OCI-LY7 (cell line): ENCODE results near the gene CCR5. TPM values are rescaled to one million over a fixed set of nuclear protein-coding genes. Genes with fewer than 3 reads are reported as not detected.

ENCODE experiments used
- BruUV-seq: library from RNA; stranded (reverse); fragments of 400-500 nt; replicated peaks from 2 replicates; lab custom pipeline; 2021; lab: Mats Ljungman, UMichigan
- CTCF ChIA-PET: fragments of 300-600 bp; sonication (Branson Sonifier 250); formaldehyde crosslinking; loops from one replicate; lab custom pipeline; 2022; ENCODE audit warnings: antibody characterized with exemption; ENCODE audit not compliant: unreplicated experiment; lab: Charles Lee
- POLR2A ChIA-PET: fragments of 300-600 bp; sonication (Branson Sonifier 250); formaldehyde crosslinking; loops from one replicate; lab custom pipeline; 2022; ENCODE audit warnings: antibody characterized with exemption; lab: Charles Lee
- DNase-seq: peaks from one replicate; pipeline ENCODE4 v3.0.0-alpha.2; 2015; ENCODE audit warnings: low spot score
- H2AFZ ChIP-seq: fragments of 200-600 bp; sonication (generic), shearing (Covaris generic); 2 replicates; pipeline ENCODE4 v1.6.1; 2014; ENCODE audit warnings: mild to moderate bottlenecking, antibody characterized with exemption, low read length, moderate library complexity
- H3K27ac ChIP-seq: fragments of 200-600 bp; sonication (generic); 2 replicates; pipeline ENCODE4 v1.5.1; 2014; ENCODE audit warnings: mixed run types, low read depth, mild to moderate bottlenecking, moderate library complexity, low read length, inconsistent platforms; ENCODE audit not compliant: poor library complexity, severe bottlenecking
- H3K36me3 ChIP-seq: fragments of 200-600 bp; sonication (generic); 2 replicates; pipeline ENCODE4 v1.6.1; 2014; ENCODE audit warnings: mild to moderate bottlenecking, antibody characterized with exemption, low read length, moderate library complexity, mixed read lengths; ENCODE audit not compliant: insufficient read depth
- H3K4me1 ChIP-seq: fragments of 200-600 bp; sonication (generic); 2 replicates; pipeline ENCODE4 v1.5.1; 2014; ENCODE audit warnings: mild to moderate bottlenecking, low read length; ENCODE audit not compliant: insufficient read depth, poor library complexity, severe bottlenecking
- H3K4me2 ChIP-seq: fragments of 200-600 bp; sonication (generic); 2 replicates; pipeline ENCODE4 v1.6.1; 2014; ENCODE audit warnings: mild to moderate bottlenecking, low read length
- H3K4me3 ChIP-seq: fragments of 200-600 bp; sonication (generic); 2 replicates; pipeline ENCODE4 v1.5.1; 2014; ENCODE audit warnings: mild to moderate bottlenecking, low read depth, low read length; ENCODE audit not compliant: poor library complexity, severe bottlenecking
- H3K79me2 ChIP-seq: fragments of 200-600 bp; sonication (generic); 2 replicates; pipeline ENCODE4 v1.6.1; 2016; ENCODE audit warnings: low read depth, mild to moderate bottlenecking, low read length, moderate library complexity, mixed read lengths; ENCODE audit not compliant: insufficient read depth
- H3K9me2 ChIP-seq: fragments of 200-600 bp; sonication (generic); 2 replicates; pipeline ENCODE4 v1.6.1; 2016; ENCODE audit warnings: mild to moderate bottlenecking, low read length, mixed read lengths; ENCODE audit not compliant: insufficient read depth
- H3K9me3 ChIP-seq: fragments of 200-600 bp; sonication (generic); 2 replicates; pipeline ENCODE4 v1.6.1; 2014; ENCODE audit warnings: mild to moderate bottlenecking, mixed run types, low read length, mixed read lengths
- H4K20me1 ChIP-seq: fragments of 200-600 bp; sonication (generic); 2 replicates; pipeline ENCODE4 v1.6.1; 2014; ENCODE audit warnings: mild to moderate bottlenecking, antibody characterized with exemption, low read length, moderate library complexity, mixed read lengths; ENCODE audit not compliant: insufficient read depth
- EZH2phosphoT487 ChIP-seq: fragments of 200-600 bp; sonication (generic); IDR thresholded peaks from 2 replicates; pipeline ENCODE4 v1.6.1; 2018; ENCODE audit warnings: low read depth, borderline replicate concordance, mild to moderate bottlenecking, mixed run types, antibody characterized with exemption, low read length, moderate library complexity, mixed read lengths
- intact Hi-C: fragments of 100-400 bp; cut with micrococcal nuclease; formaldehyde crosslinking; loops from one replicate; pipeline ENCODE4 v1.10.0; 2022; ENCODE audit not compliant: unreplicated experiment
- total RNA-seq, 2 experiments: library from RNA; depleted of rRNA in 1 of 2; stranded (reverse); fragments of >200 nt in 1 of 2; shearing (Covaris generic) in 1 of 2; gene quantifications; 2 replicates each; pipeline ENCODE4 v1.2.3, GENCODE V29; 2014 to 2022
- TF ChIP-seq, protein P1 (sequence below): fragments of 200-600 bp; sonication (generic); conservative IDR thresholded peaks from 2 replicates; pipeline ENCODE4 v1.5.1; 2014; ENCODE audit warnings: mild to moderate bottlenecking, antibody characterized with exemption, low read length, moderate library complexity, mixed read lengths

Gene CCR5
- total RNA-seq, 2 experiments from 2014 or later = not detected

DNA sequence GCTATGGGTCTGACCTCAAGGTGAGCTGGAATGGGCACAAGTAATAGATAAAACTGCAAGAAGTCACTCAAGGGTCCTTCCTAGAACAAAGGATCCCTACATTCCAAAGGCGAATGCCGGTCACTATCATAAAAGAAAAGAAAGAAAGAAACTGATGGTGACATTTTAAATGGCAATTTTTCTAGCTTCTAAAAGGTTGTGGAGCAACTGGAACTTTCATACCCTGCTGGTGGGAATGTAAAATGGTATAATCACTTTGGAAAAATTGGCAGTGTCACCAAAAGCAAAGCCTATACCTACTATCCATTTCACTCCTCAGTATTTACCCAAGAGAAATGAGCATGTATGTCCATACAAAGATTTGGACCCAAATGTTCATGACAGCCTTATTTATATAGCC, 40.5 kb downstream of the CCR5 start:
- POLR2A ChIA-PET = no interaction called here
- TF ChIP-seq EZH2phosphoT487 = no peak
- TF ChIP-seq, protein P1, sequence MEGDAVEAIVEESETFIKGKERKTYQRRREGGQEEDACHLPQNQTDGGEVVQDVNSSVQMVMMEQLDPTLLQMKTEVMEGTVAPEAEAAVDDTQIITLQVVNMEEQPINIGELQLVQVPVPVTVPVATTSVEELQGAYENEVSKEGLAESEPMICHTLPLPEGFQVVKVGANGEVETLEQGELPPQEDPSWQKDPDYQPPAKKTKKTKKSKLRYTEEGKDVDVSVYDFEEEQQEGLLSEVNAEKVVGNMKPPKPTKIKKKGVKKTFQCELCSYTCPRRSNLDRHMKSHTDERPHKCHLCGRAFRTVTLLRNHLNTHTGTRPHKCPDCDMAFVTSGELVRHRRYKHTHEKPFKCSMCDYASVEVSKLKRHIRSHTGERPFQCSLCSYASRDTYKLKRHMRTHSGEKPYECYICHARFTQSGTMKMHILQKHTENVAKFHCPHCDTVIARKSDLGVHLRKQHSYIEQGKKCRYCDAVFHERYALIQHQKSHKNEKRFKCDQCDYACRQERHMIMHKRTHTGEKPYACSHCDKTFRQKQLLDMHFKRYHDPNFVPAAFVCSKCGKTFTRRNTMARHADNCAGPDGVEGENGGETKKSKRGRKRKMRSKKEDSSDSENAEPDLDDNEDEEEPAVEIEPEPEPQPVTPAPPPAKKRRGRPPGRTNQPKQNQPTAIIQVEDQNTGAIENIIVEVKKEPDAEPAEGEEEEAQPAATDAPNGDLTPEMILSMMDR = no peak
- H3K36me3 ChIP-seq = no peaks in the 10 kb centered on the region
- H4K20me1 ChIP-seq = no peaks in the 10 kb centered on the region
- H3K79me2 ChIP-seq = no peaks in the 10 kb centered on the region
- CTCF ChIA-PET = no interaction called here
- BruUV-seq = no TSS peak
- H3K4me2 ChIP-seq = no peak overlapping the region
- DNase-seq = no peak
- no peak overlapping the region for H2AFZ ChIP-seq
- no peak overlapping the region for H3K27ac ChIP-seq
- H3K9me2 ChIP-seq = no peaks in the 10 kb centered on the region
- no peak overlapping the region for H3K4me3 ChIP-seq
- no peaks in the 10 kb centered on the region for H3K9me3 ChIP-seq
- H3K4me1 ChIP-seq = peaks cover 49% of the 10 kb centered on the region
- intact Hi-C loops = no loop called here

DNA sequence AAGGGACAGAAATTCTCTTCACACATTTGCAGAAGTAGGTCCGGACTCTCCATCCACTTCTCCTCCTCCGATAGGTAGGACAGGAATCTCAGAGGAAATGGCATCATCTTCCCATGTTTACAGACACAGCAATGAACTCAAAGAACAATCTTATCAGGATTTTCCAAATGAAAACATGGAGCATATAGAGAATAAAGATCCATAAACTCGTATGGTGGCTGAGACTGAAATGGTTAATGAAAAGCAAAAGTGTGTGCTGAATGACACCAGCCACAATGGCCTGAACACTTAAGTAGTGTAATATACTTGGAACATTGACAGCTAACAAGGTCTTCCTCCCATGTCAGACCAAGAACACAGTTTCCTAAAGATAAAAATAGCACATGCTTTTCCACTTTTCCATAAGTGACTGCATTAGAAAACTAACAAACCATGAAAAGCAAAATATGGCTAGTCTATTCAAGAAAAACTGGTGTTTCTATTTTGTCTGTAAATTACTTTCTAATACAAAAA, 42.1 kb downstream of the CCR5 start:
- BruUV-seq = no TSS peak
- TF ChIP-seq, protein P1 = no peak
- no peak for TF ChIP-seq EZH2phosphoT487
- Histone ChIP-seq H3K36me3 (no peaks in the 10 kb centered on the region), H3K9me2 (no peaks in the 10 kb centered on the region), H4K20me1 (no peaks in the 10 kb centered on the region), H2AFZ (peak overlapping the region; percentile 62; the same call in 1 of the 2 replicates), H3K79me2 (no peaks in the 10 kb centered on the region), H3K9me3 (no peaks in the 10 kb centered on the region), H3K4me3 (no peak overlapping the region), H3K27ac (no peak overlapping the region), H3K4me1 (peaks cover 44% of the 10 kb centered on the region), H3K4me2 (no peak overlapping the region)
- no peak for DNase-seq
- intact Hi-C loops = no loop called here
- ChIA-PET POLR2A (no interaction called here), CTCF (no interaction called here)

DNA sequence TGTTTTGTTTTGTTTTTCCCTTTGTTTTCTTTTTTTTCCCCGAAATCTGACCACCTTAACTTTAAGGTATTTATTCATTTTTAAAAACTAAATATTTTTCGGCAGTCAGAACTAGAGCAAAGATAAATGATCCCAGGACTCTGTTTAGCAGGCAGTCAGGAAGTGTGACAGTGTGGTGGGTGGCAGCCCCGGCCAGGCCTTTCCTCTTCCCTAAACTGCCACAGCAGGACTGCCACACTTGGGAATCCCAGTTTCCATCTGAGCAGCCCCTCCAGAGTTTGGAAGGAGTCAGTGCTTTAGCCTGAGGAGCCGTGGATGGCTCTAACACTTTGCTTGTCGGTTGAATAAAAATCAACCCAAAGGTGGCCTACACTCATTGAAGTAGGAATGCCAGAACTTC, 43.2 kb downstream of the CCR5 start:
- peaks cover 43% of the 10 kb centered on the region for H3K4me1 ChIP-seq
- H3K36me3 ChIP-seq = no peaks in the 10 kb centered on the region
- H4K20me1 ChIP-seq = no peaks in the 10 kb centered on the region
- H2AFZ ChIP-seq = peak overlapping the region; percentile 62; the same call in 1 of the 2 replicates
- H3K9me3 ChIP-seq = no peaks in the 10 kb centered on the region
- POLR2A ChIA-PET = interaction anchor here (1.0 to 2.5 kb wide), 2 partner anchors 30 to 129 kb away, joined by 4 to 9 read pairs; no protein-coding TSS in a partner anchor
- H3K27ac ChIP-seq = no peak overlapping the region
- H3K4me2 ChIP-seq = no peak overlapping the region
- intact Hi-C loops = no loop called here
- CTCF ChIA-PET = no interaction called here
- no peak overlapping the region for H3K4me3 ChIP-seq
- no peaks in the 10 kb centered on the region for H3K9me2 ChIP-seq
- TF ChIP-seq EZH2phosphoT487 = no peak
- TF ChIP-seq, protein P1 = no peak
- H3K79me2 ChIP-seq = no peaks in the 10 kb centered on the region
- no peak for DNase-seq
- BruUV-seq = no TSS peak
